IMR-90 (cell line): ENCODE results near the gene KCP. TPM values are rescaled to one million over a fixed set of nuclear protein-coding genes. Genes with fewer than 3 reads are reported as not detected.
A peak's percentile ranks its signal among the peaks of the same experiment; 100 is the strongest.

Experiments used
- ATAC-seq: fragments of 200-7000 bp; cut with Tn5 transposase; 2 replicates; pipeline ENCODE4 v1.9.1; 2020; ENCODE audit warnings: low read depth, mild to moderate bottlenecking, moderate library complexity
- BruUV-seq: library from RNA; stranded (reverse); fragments of 400-500 nt; replicated peaks from 2 replicates; lab custom pipeline; 2021; lab: Mats Ljungman, UMichigan
- CTCF ChIA-PET: fragments of 300-600 bp; formaldehyde crosslinking; extraction: SDS; loops from one replicate; lab custom pipeline; 2021; ENCODE audit warnings: antibody characterized with exemption; lab: Yijun Ruan, JAX
- POLR2A ChIA-PET: fragments of 300-600 bp; sonication (Branson Sonifier 250); formaldehyde crosslinking; loops from one replicate; lab custom pipeline; 2022; ENCODE audit warnings: antibody characterized with exemption; ENCODE audit not compliant: unreplicated experiment; lab: Charles Lee
- DNase-seq: peaks from one replicate; pipeline ENCODE4 v3.0.0; 2013
- H2AFZ ChIP-seq: replicated peaks from 2 replicates; pipeline ENCODE3; 2013; ENCODE audit warnings: low read length, mild to moderate bottlenecking; ENCODE audit not compliant: poor library complexity
- H2AK5ac ChIP-seq: 2 replicates; pipeline ENCODE4 v1.6.1; 2013; ENCODE audit warnings: low read depth, low read length, inconsistent platforms
- H2AK9ac ChIP-seq: replicated peaks from 2 replicates; pipeline ENCODE3; 2013; ENCODE audit warnings: mild to moderate bottlenecking, low read depth, low read length, moderate library complexity; ENCODE audit not compliant: poor library complexity
- H2BK120ac ChIP-seq: 2 replicates; pipeline ENCODE4 v1.6.1; 2013; ENCODE audit warnings: low read depth, low read length, inconsistent platforms
- H2BK15ac ChIP-seq: 3 replicates; pipeline ENCODE4 v1.6.1; 2013; ENCODE audit warnings: low read depth, low read length, inconsistent platforms
- H2BK20ac ChIP-seq: 2 replicates; pipeline ENCODE4 v1.6.1; 2013; ENCODE audit warnings: low read depth, mild to moderate bottlenecking, inconsistent platforms, low read length, moderate library complexity
- H2BK5ac ChIP-seq: 2 replicates; pipeline ENCODE4 v1.6.1; 2013; ENCODE audit warnings: mild to moderate bottlenecking, low read depth, low read length, inconsistent platforms; ENCODE audit not compliant: poor library complexity, severe bottlenecking
- H3K14ac ChIP-seq: replicated peaks from 2 replicates; pipeline ENCODE4 v1.6.1; 2013; ENCODE audit warnings: low read depth, low read length, inconsistent platforms
- H3K18ac ChIP-seq: 2 replicates; pipeline ENCODE4 v1.6.1; 2013; ENCODE audit warnings: low read depth, low read length, control low read depth
- H3K23ac ChIP-seq: 2 replicates; pipeline ENCODE4 v1.6.1; 2013; ENCODE audit warnings: low read depth, low read length, inconsistent platforms
- H3K27ac ChIP-seq: 2 replicates; pipeline ENCODE4 v1.5.1; 2013; ENCODE audit warnings: mild to moderate bottlenecking, control low read depth, low read length; ENCODE audit not compliant: insufficient read depth
- H3K27me3 ChIP-seq: 2 replicates; pipeline ENCODE4 v1.6.1; 2013; ENCODE audit warnings: low read length; ENCODE audit not compliant: control insufficient read depth, insufficient read depth
- H3K36me3 ChIP-seq: 2 replicates; pipeline ENCODE4 v1.6.1; 2013; ENCODE audit warnings: low read length, mixed read lengths; ENCODE audit not compliant: control insufficient read depth, insufficient read depth
- H3K4ac ChIP-seq: 2 replicates; pipeline ENCODE4 v1.6.1; 2013; ENCODE audit warnings: low read depth, low read length, inconsistent platforms
- H3K4me1 ChIP-seq: 2 replicates; pipeline ENCODE4 v1.6.1; 2013; ENCODE audit warnings: low read length, mixed read lengths; ENCODE audit not compliant: control insufficient read depth, insufficient read depth
- H3K4me2 ChIP-seq: 2 replicates; pipeline ENCODE4 v1.6.1; 2013; ENCODE audit warnings: low read depth, mild to moderate bottlenecking, control low read depth, low read length, moderate library complexity
- H3K4me3 ChIP-seq: 2 replicates; pipeline ENCODE4 v1.5.1; 2013; ENCODE audit warnings: low read depth, mild to moderate bottlenecking, control low read depth, low read length, moderate library complexity; ENCODE audit not compliant: insufficient read depth
- H3K56ac ChIP-seq: 2 replicates; pipeline ENCODE4 v1.6.1; 2013; ENCODE audit warnings: low read length, inconsistent platforms; ENCODE audit not compliant: insufficient read depth; ENCODE audit errors: extremely low read depth
- H3K79me1 ChIP-seq, 2 experiments: 2 replicates each; pipeline ENCODE4 v1.6.1; 2013; ENCODE audit warnings: low read length in 2 of 2, inconsistent platforms in 1 of 2, low read depth in 1 of 2
- H3K9ac ChIP-seq: 2 replicates; pipeline ENCODE4 v1.6.1; 2013; ENCODE audit warnings: low read depth, low read length, control low read depth
- H3K9me1 ChIP-seq: 2 replicates; pipeline ENCODE4 v1.6.1; 2013; ENCODE audit warnings: low read length, inconsistent platforms; ENCODE audit not compliant: insufficient read depth
- H3K9me3 ChIP-seq: 2 replicates; pipeline ENCODE4 v1.6.1; 2013; ENCODE audit warnings: low read length; ENCODE audit not compliant: control insufficient read depth, insufficient read depth
- H4K20me1 ChIP-seq: 2 replicates; pipeline ENCODE4 v1.6.1; 2013; ENCODE audit warnings: low read length, inconsistent platforms; ENCODE audit not compliant: insufficient read depth
- H4K5ac ChIP-seq: 2 replicates; pipeline ENCODE4 v1.6.1; 2013; ENCODE audit warnings: mild to moderate bottlenecking, low read depth, low read length, control low read depth
- H4K8ac ChIP-seq, 2 experiments: 2 replicates each; pipeline ENCODE4 v1.6.1; 2013; ENCODE audit warnings: low read depth in 2 of 2, low read length in 2 of 2, control low read depth in 1 of 2, inconsistent platforms in 1 of 2
- H4K91ac ChIP-seq: 2 replicates; pipeline ENCODE4 v1.6.1; 2013; ENCODE audit warnings: low read depth, low read length, inconsistent platforms; ENCODE audit not compliant: insufficient read depth
- NFE2L2 ChIP-seq: fragments of 150-350 bp; IDR thresholded peaks from 2 replicates; pipeline ENCODE4 v1.6.1; 2016; ENCODE audit warnings: low read depth, mild to moderate bottlenecking, low read length
- WGBS, 2 experiments: methylation state at CpG; one replicate each; pipeline versions ENCODE4 v1.1.5 to v1.1.7; 2013; ENCODE audit warnings: missing lambda C conversion rate in 2 of 2; ENCODE audit not compliant: insufficient read length in 1 of 2; ENCODE audit errors: extremely low coverage in 2 of 2; 5-methylcytosine and 5-hydroxymethylcytosine counted together
- dilution Hi-C: fragments of 300-500 bp; cut with HindIII; formaldehyde crosslinking; loops from one replicate; pipeline ENCODE4 v1.14.3; 2018; ENCODE audit warnings: low sequenced_read_pairs; ENCODE audit not compliant: unreplicated experiment
- in situ Hi-C: fragments of 300-500 bp; cut with MboI; formaldehyde crosslinking; loops from 3 replicates; pipeline ENCODE4 v1.14.3; 2019; ENCODE audit warnings: low sequenced_read_pairs, inconsistent platforms, mixed read lengths
- intact Hi-C: fragments of 100-400 bp; cut with micrococcal nuclease; formaldehyde crosslinking; loops from 2 replicates; pipeline ENCODE4 v1.10.0; 2022
- polyA plus RNA-seq, 3 experiments: library from polyadenylated mRNA; depleted of rRNA; stranded (reverse); fragments of >200 nt; gene quantifications; 2 replicates each; pipeline ENCODE4 v1.2.3, GENCODE V29; 2012; ENCODE audit warnings: low replicate concordance in 1 of 3
- total RNA-seq: library from RNA; depleted of rRNA; stranded (reverse); fragments of >200 nt; gene quantifications from 2 replicates; pipeline ENCODE4 v1.2.3, GENCODE V29; 2012

The KCP gene
- total and polyA plus RNA-seq, 2 of the 4 experiments (the other 2 are of a cell fraction) = 0.03 TPM; not detected in 1

- CTCF ChIA-PET = no interaction called here
- no peak overlapping the region for H3K9ac ChIP-seq
- H2BK120ac ChIP-seq = no peak overlapping the region
- H4K8ac ChIP-seq = no peak overlapping the region
- POLR2A ChIA-PET = no interaction called here
- ATAC-seq (no peak), DNase-seq (no peak)
- H3K18ac ChIP-seq = no peak overlapping the region
- H2BK5ac ChIP-seq = no peak overlapping the region
- WGBS, 2 experiments = 98% methylated on average over 18 of the region's 38 CpGs; no CpG with 5 or more reads in 1 of the 2 experiments
- no peak overlapping the region for H2AK5ac ChIP-seq
- no peak overlapping the region for H3K56ac ChIP-seq
- H3K27me3 ChIP-seq = no peaks in the 10 kb centered on the region
- no peaks in the 10 kb centered on the region for H3K9me3 ChIP-seq
- H3K36me3 ChIP-seq = peaks cover 97% of the 10 kb centered on the region
- no peak overlapping the region for H2AFZ ChIP-seq
- no peak overlapping the region for H4K91ac ChIP-seq
- no peak overlapping the region for H3K4me3 ChIP-seq
- H4K20me1 ChIP-seq = peaks cover 96% of the 10 kb centered on the region
- peaks cover 31 to 82% of the 10 kb centered on the region in 2 experiments for H3K79me1 ChIP-seq
- in situ Hi-C loops (no loop called here), dilution Hi-C loops (no loop called here), intact Hi-C loops (no loop called here)
- H3K27ac ChIP-seq = no peak overlapping the region
- H3K9me1 ChIP-seq = no peaks in the 10 kb centered on the region; the same call in 1 of the 2 replicates
- H2AK9ac ChIP-seq = peak overlapping the region; percentile 67
- H4K5ac ChIP-seq = no peak overlapping the region
- H3K4me1 ChIP-seq = peaks cover 3% of the 10 kb centered on the region; the same call in 1 of the 2 replicates
- TF ChIP-seq NFE2L2 = no peak
- no peak overlapping the region for H3K4ac ChIP-seq
- no peak overlapping the region for H3K14ac ChIP-seq
- no peak overlapping the region for H3K23ac ChIP-seq
- H2BK15ac ChIP-seq = no peak overlapping the region
- BruUV-seq = no TSS peak
- H3K4me2 ChIP-seq = no peak overlapping the region
- no peak overlapping the region for H2BK20ac ChIP-seq
These were observed 67.6 kb downstream of the KCP start for GRCh38 chr7:128842674-128843641.
